ENCODE measurements around the gene PORCN.

DNA sequence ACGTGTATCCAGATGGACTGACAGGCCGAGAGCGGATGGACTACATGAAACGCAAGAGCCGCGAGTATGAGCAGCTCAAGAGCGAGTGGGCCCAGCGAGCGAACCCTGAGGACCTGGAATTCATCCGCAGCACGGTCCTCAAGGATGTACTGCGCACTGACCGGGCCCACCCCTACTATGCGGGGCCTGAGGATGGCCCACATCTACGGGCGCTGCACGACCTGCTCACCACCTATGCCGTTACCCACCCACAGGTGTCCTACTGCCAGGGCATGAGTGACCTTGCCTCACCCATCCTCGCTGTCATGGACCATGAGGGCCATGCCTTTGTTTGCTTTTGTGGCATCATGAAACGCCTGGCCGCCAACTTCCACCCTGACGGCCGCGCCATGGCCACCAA is 50.8 kb downstream of the PORCN start:
- TF ChIP-seq, protein P1, sequence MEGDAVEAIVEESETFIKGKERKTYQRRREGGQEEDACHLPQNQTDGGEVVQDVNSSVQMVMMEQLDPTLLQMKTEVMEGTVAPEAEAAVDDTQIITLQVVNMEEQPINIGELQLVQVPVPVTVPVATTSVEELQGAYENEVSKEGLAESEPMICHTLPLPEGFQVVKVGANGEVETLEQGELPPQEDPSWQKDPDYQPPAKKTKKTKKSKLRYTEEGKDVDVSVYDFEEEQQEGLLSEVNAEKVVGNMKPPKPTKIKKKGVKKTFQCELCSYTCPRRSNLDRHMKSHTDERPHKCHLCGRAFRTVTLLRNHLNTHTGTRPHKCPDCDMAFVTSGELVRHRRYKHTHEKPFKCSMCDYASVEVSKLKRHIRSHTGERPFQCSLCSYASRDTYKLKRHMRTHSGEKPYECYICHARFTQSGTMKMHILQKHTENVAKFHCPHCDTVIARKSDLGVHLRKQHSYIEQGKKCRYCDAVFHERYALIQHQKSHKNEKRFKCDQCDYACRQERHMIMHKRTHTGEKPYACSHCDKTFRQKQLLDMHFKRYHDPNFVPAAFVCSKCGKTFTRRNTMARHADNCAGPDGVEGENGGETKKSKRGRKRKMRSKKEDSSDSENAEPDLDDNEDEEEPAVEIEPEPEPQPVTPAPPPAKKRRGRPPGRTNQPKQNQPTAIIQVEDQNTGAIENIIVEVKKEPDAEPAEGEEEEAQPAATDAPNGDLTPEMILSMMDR (IDR thresholded peaks at IDR 0.05) = no peak
- TF ChIP-seq NR2C2 (CRISPR knock-in tag; IDR thresholded peaks at IDR 0.05) (no peak), GRHL2 (CRISPR knock-in tag; IDR thresholded peaks at IDR 0.05; ENCODE audit: insufficient replicate concordance, severe bottlenecking) (no peak)
- TF ChIP-seq, protein P2, sequence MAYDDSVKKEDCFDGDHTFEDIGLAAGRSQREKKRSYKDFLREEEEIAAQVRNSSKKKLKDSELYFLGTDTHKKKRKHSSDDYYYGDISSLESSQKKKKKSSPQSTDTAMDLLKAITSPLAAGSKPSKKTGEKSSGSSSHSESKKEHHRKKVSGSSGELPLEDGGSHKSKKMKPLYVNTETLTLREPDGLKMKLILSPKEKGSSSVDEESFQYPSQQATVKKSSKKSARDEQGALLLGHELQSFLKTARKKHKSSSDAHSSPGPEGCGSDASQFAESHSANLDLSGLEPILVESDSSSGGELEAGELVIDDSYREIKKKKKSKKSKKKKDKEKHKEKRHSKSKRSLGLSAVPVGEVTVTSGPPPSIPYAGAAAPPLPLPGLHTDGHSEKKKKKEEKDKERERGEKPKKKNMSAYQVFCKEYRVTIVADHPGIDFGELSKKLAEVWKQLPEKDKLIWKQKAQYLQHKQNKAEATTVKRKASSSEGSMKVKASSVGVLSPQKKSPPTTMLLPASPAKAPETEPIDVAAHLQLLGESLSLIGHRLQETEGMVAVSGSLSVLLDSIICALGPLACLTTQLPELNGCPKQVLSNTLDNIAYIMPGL (CRISPR knock-in tag; IDR thresholded peaks at IDR 0.05) = no peak
- TF ChIP-seq, protein P3, sequence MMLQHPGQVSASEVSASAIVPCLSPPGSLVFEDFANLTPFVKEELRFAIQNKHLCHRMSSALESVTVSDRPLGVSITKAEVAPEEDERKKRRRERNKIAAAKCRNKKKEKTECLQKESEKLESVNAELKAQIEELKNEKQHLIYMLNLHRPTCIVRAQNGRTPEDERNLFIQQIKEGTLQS (CRISPR knock-in tag; conservative IDR thresholded peaks at IDR 0.05) = no peak

Measured in WTC11 (cell line).